BLaER1 treated with 17β-estradiol and CSF1 and Interleukin-3, amounts not matched to agents 10 nM and 100 nM (cell line): Measurements from ENCODE around the gene RPS6KC1.

ENCODE experiments used
- H3K27ac ChIP-seq, 11 experiments: shearing (Covaris generic); formaldehyde crosslinking; 2 replicates each; pipeline ENCODE4 v1.8.1; 2022
- H3K27me3 ChIP-seq, 11 experiments: shearing (Covaris generic); formaldehyde crosslinking; 2 replicates each; pipeline ENCODE4 v1.8.1; 2022
- H3K36me3 ChIP-seq, 11 experiments: shearing (Covaris generic); formaldehyde crosslinking; 2 replicates each; pipeline ENCODE4 v1.8.1; 2022
- H3K4me1 ChIP-seq, 10 experiments: shearing (Covaris generic); formaldehyde crosslinking; 2 replicates each; pipeline ENCODE4 v1.8.1; 2022
- H3K4me2 ChIP-seq, 11 experiments: shearing (Covaris generic); formaldehyde crosslinking; 2 replicates each; pipeline ENCODE4 v1.8.1; 2022
- H3K4me3 ChIP-seq, 10 experiments: shearing (Covaris generic); formaldehyde crosslinking; 2 replicates each; pipeline ENCODE4 v1.8.1; 2022
- H3K9ac ChIP-seq, 11 experiments: shearing (Covaris generic); formaldehyde crosslinking; 2 replicates each; pipeline ENCODE4 v1.8.1; 2022
- H3K9me3 ChIP-seq, 11 experiments: shearing (Covaris generic); formaldehyde crosslinking; replicated peaks in 1 of 11; 2 replicates each; pipeline ENCODE4 v1.8.1; 2022
- H4K20me1 ChIP-seq, 11 experiments: shearing (Covaris generic); formaldehyde crosslinking; 2 replicates each; pipeline ENCODE4 v1.8.1; 2022
- Cebpa-rat ChIP-seq, 11 experiments: shearing (Covaris generic); IDR thresholded peaks; 2 replicates each; pipeline ENCODE4 v1.8.1; 2022

Gene RPS6KC1

GRCh38 chr1:213067352-213067751 is 16.3 kb downstream of the RPS6KC1 start:
- no peaks in the 10 kb centered on the region for H3K9me3 ChIP-seq
- no peak overlapping the region for H3K4me2 ChIP-seq
- H3K4me3 ChIP-seq, result no peak overlapping the region
- no peak for TF ChIP-seq Cebpa-rat (IDR thresholded peaks at IDR 0.05)
- no peak overlapping the region for H3K9ac ChIP-seq
- no peaks in the 10 kb centered on the region for H3K27me3 ChIP-seq
- peaks cover 0 to 16% (median 0%) of the 10 kb centered on the region in 11 experiments; a peak in 2 of 22 replicates for H3K36me3 ChIP-seq
- H3K4me1 ChIP-seq, result peaks cover 0 to 25% (median 2%) of the 10 kb centered on the region in 10 experiments; a peak in 5 of 20 replicates
- no peak overlapping the region for H3K27ac ChIP-seq
- peaks cover 0 to 74% (median 5%) of the 10 kb centered on the region in 11 experiments; a peak in 9 of 22 replicates for H4K20me1 ChIP-seq

DNA sequence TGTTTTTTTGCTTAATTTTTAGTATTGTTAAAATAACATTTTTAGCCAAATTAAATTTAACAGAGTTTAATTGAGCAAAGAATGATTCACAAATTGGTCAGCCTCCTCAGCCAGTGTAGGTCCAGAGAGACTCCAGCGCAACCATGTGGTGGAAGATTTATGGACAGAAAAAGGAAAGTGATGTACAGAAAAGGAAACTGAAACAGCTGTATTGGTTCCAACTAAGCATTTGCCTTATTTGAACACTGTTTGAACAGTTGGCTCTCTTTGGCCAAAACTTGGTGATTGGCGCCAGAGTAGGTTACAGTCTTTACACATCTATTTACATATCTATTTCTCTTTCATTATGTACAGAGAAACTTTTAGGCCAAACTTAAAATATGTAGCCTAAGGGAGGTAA is 19.4 kb downstream of the RPS6KC1 start:
- Histone ChIP-seq H3K36me3 (peaks cover 0 to 32% (median 0%) of the 10 kb centered on the region in 11 experiments; a peak in 2 of 22 replicates), H4K20me1 (peaks cover 0 to 52% (median 0%) of the 10 kb centered on the region in 11 experiments; a peak in 7 of 22 replicates), H3K4me1 (peaks cover 0 to 25% (median 2%) of the 10 kb centered on the region in 10 experiments; a peak in 5 of 20 replicates), H3K27ac (no peak overlapping the region), H3K9me3 (no peaks in the 10 kb centered on the region), H3K9ac (no peak overlapping the region), H3K27me3 (no peaks in the 10 kb centered on the region), H3K4me3 (no peak overlapping the region), H3K4me2 (peak overlapping the region in 3 of 11 experiments; percentile 29 to 50 (median 49); a peak in 4 of 22 replicates)
- no peak for TF ChIP-seq Cebpa-rat (IDR thresholded peaks at IDR 0.05)

DNA sequence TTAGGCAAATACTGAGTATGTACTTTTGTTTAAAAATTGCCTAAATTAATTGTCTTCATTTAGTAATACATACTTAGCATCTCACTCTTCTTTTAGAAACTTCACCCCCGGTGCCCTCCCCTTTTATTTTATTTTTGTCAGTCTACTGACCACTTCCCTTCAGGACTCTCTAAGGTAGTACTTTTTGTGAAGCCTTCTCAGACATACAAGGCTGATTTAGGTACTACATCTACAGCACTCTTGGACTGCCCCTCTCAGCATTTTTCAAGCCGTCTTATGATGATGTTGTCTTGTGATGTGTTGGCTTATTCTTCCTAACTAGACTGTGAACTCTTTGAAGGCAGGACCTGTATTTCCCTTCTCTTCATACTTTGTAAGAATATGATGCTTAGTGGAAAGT is 24.7 kb downstream of the RPS6KC1 start:
- Histone ChIP-seq H3K4me2 (no peak overlapping the region), H3K9ac (no peak overlapping the region), H3K36me3 (peaks cover 0 to 63% (median 11%) of the 10 kb centered on the region in 11 experiments; a peak in 13 of 22 replicates), H3K27me3 (no peaks in the 10 kb centered on the region), H4K20me1 (peaks cover 0 to 11% (median 0%) of the 10 kb centered on the region in 11 experiments; a peak in 2 of 22 replicates), H3K4me1 (peaks cover 0 to 10% (median 0%) of the 10 kb centered on the region in 10 experiments; a peak in 3 of 20 replicates), H3K9me3 (no peaks in the 10 kb centered on the region), H3K27ac (no peak overlapping the region), H3K4me3 (no peak overlapping the region)
- TF ChIP-seq Cebpa-rat (IDR thresholded peaks at IDR 0.05), result no peak

- peaks cover 0 to 5% (median 0%) of the 10 kb centered on the region in 11 experiments; a peak in 1 of 22 replicates for H4K20me1 ChIP-seq
- TF ChIP-seq Cebpa-rat (IDR thresholded peaks at IDR 0.05), result no peak
- no peak overlapping the region for H3K4me3 ChIP-seq
- no peaks in the 10 kb centered on the region for H3K9me3 ChIP-seq
- H3K9ac ChIP-seq, result no peak overlapping the region
- no peaks in the 10 kb centered on the region for H3K4me1 ChIP-seq
- H3K27ac ChIP-seq, result no peak overlapping the region
- H3K4me2 ChIP-seq, result no peak overlapping the region
- peaks cover 0 to 100% (median 28%) of the 10 kb centered on the region in 11 experiments; a peak in 17 of 22 replicates for H3K36me3 ChIP-seq
- H3K27me3 ChIP-seq, result no peaks in the 10 kb centered on the region
These were observed 31.5 kb downstream of the RPS6KC1 start for GRCh38 chr1:213082420-213083111.

DNA sequence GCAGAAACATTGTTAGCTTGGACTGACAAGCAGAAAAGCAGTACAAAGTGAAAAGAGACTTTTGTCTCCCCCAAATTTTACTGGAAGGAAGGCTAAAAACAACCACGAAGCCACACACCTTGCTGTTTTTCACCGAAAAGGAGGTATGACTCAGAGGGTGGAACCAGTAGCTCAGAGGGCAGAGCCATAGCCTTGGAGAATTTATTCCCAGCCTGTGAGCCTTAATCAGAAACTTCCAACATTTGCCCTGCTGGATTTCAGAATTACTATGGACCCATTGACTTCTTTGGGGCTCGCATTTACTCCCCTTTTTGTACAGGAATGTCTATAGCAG is 32.0 kb downstream of the RPS6KC1 start:
- Histone ChIP-seq H3K27me3 (no peaks in the 10 kb centered on the region), H3K27ac (no peak overlapping the region), H3K4me3 (no peak overlapping the region), H3K36me3 (peaks cover 4 to 100% (median 33%) of the 10 kb centered on the region in 11 experiments; a peak in 17 of 22 replicates), H4K20me1 (peaks cover 0 to 5% (median 0%) of the 10 kb centered on the region in 11 experiments; a peak in 1 of 22 replicates), H3K4me1 (no peaks in the 10 kb centered on the region), H3K4me2 (no peak overlapping the region), H3K9me3 (no peaks in the 10 kb centered on the region), H3K9ac (no peak overlapping the region)
- TF ChIP-seq Cebpa-rat (IDR thresholded peaks at IDR 0.05), result no peak

DNA sequence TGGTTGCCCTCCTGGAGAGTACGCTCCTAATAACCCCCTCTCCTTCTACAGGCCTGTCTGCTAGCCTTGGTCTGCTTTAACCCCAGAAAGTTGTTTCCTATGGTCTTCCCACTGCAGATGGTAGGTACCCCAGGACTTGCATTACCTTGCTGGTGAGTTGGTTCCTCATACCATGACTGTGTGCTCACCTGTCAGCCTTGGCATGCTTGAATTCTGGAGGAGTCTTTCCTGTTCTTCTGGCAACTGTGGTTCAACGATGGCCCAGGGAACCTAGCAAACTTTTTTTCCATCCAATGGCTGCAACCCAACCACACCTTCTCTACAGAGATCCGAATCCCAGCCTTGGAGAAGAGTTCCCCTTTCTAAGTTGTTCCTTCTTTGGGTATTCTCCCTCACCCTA is 36.9 kb downstream of the RPS6KC1 start:
- no peak overlapping the region for H3K9ac ChIP-seq

GRCh38 chr1:213089924-213090677 is 39.1 kb downstream of the RPS6KC1 start:
- no peak overlapping the region for H3K4me2 ChIP-seq
- H3K36me3 ChIP-seq, result peaks cover 0 to 95% (median 19%) of the 10 kb centered on the region in 11 experiments; a peak in 15 of 22 replicates
- H3K9me3 ChIP-seq, result peaks cover 0 to 2% (median 0%) of the 10 kb centered on the region in 11 experiments; a peak in 1 of 22 replicates
- no peaks in the 10 kb centered on the region for H3K4me1 ChIP-seq
- H3K27ac ChIP-seq, result no peak overlapping the region
- H3K4me3 ChIP-seq, result no peak overlapping the region
- no peak for TF ChIP-seq Cebpa-rat (IDR thresholded peaks at IDR 0.05)
- peaks cover 0 to 5% (median 0%) of the 10 kb centered on the region in 11 experiments; a peak in 1 of 22 replicates for H4K20me1 ChIP-seq
- no peaks in the 10 kb centered on the region for H3K27me3 ChIP-seq
- no peak overlapping the region for H3K9ac ChIP-seq

More for the DNA sequence above, 36.9 kb downstream of the RPS6KC1 start:
- H3K27ac ChIP-seq, result no peak overlapping the region
- H3K9me3 ChIP-seq, result no peaks in the 10 kb centered on the region
- peaks cover 0 to 95% (median 21%) of the 10 kb centered on the region in 11 experiments; a peak in 15 of 22 replicates for H3K36me3 ChIP-seq
- no peak overlapping the region for H3K4me2 ChIP-seq
- no peaks in the 10 kb centered on the region for H3K4me1 ChIP-seq
- H3K4me3 ChIP-seq, result no peak overlapping the region
- H3K27me3 ChIP-seq, result no peaks in the 10 kb centered on the region
- no peak for TF ChIP-seq Cebpa-rat (IDR thresholded peaks at IDR 0.05)
- H4K20me1 ChIP-seq, result peaks cover 0 to 5% (median 0%) of the 10 kb centered on the region in 11 experiments; a peak in 1 of 22 replicates

DNA sequence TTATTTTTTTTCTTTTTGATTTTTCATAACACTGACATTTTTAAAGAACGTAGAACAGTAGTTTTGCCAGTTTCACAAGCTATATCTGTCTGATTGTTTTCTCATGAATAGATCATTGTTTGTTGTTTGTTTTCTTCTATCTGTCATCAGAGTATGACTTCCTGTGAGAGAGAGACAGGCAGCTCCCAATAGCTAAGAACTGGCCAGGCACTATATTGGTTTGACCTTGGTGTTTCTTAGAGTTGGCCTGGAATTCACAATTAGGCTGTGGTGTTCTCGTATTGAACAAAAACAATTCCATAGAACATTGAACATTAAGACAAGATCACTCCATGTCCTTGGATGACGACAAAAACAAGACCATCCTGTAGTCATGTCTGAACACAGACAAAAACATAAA is 43.4 kb downstream of the RPS6KC1 start:
- Histone ChIP-seq H4K20me1 (0 out of 22 replicates have a peak, but pooled peaks cover 0 to 1% (median 0%) of the 10 kb centered on the region in 11 experiments), H3K36me3 (peaks cover 5 to 91% (median 26%) of the 10 kb centered on the region in 11 experiments; a peak in 17 of 22 replicates), H3K27ac (no peak overlapping the region), H3K9ac (no peak overlapping the region), H3K27me3 (no peaks in the 10 kb centered on the region), H3K4me3 (no peak overlapping the region), H3K4me2 (no peak overlapping the region), H3K4me1 (0 out of 20 replicates have a peak, but pooled peaks cover 0 to under 1% (median 0%) of the 10 kb centered on the region in 10 experiments), H3K9me3 (peaks cover 18 to 30% (median 24%) of the 10 kb centered on the region in 11 experiments)
- TF ChIP-seq Cebpa-rat (IDR thresholded peaks at IDR 0.05), result no peak

GRCh38 chr1:213095467-213095866 is 44.4 kb downstream of the RPS6KC1 start:
- H3K4me2 ChIP-seq, result no peak overlapping the region
- H3K36me3 ChIP-seq, result peaks cover 5 to 88% (median 26%) of the 10 kb centered on the region in 11 experiments; a peak in 17 of 22 replicates
- peaks cover 0 to 8% (median 0%) of the 10 kb centered on the region in 10 experiments; a peak in 1 of 20 replicates for H3K4me1 ChIP-seq
- peaks cover 18 to 32% (median 24%) of the 10 kb centered on the region in 11 experiments for H3K9me3 ChIP-seq
- H3K27ac ChIP-seq, result no peak overlapping the region
- H4K20me1 ChIP-seq, result peaks cover 0 to 11% (median 0%) of the 10 kb centered on the region in 11 experiments; a peak in 1 of 22 replicates
- H3K9ac ChIP-seq, result no peak overlapping the region
- no peak overlapping the region for H3K4me3 ChIP-seq
- no peak for TF ChIP-seq Cebpa-rat (IDR thresholded peaks at IDR 0.05)
- no peaks in the 10 kb centered on the region for H3K27me3 ChIP-seq
